HAP-1 (cell line): ENCODE measurements around the gene PCBP3.
"Not testable (repeated sequence)": the region's sequence is repeated elsewhere in the genome, so short reads cannot be mapped to it uniquely, and the experiment has no call there.

Experiments
- DNase-seq, 2 experiments: peaks; one replicate each; pipeline ENCODE4 v3.0.0-alpha.2; 2016 to 2020; ENCODE audit warnings: low spot score in 2 of 2
- H3K27me3 ChIP-seq: fragments of 250-450 bp; sonication (Bioruptor Pico); 2 replicates; pipeline ENCODE4 v1.5.1; 2020; ENCODE audit warnings: low read depth, mild to moderate bottlenecking, moderate library complexity
- H3K36me3 ChIP-seq: fragments of 250-450 bp; sonication (Bioruptor Pico); replicated peaks from 2 replicates; pipeline ENCODE4 v1.5.1; 2020; ENCODE audit warnings: mild to moderate bottlenecking
- H3K4me1 ChIP-seq: fragments of 250-450 bp; sonication (Bioruptor Pico); 2 replicates; pipeline ENCODE4 v1.5.1; 2020; ENCODE audit warnings: mild to moderate bottlenecking
- H3K4me3 ChIP-seq: fragments of 250-450 bp; sonication (Bioruptor Pico); 2 replicates; pipeline ENCODE4 v1.5.1; 2020; ENCODE audit warnings: mild to moderate bottlenecking, moderate library complexity
- H3K9me3 ChIP-seq: fragments of 250-450 bp; sonication (Bioruptor Pico); 2 replicates; pipeline ENCODE4 v1.5.1; 2020; ENCODE audit warnings: mild to moderate bottlenecking, moderate library complexity
- in situ Hi-C: fragments of 300-500 bp; cut with MboI; formaldehyde crosslinking; loops from 3 replicates; pipeline ENCODE4 v1.14.3; 2020; ENCODE audit warnings: low sequenced_read_pairs, inconsistent platforms, mixed read lengths

Gene PCBP3

GRCh38 chr21:45720204-45720603 is 76.7 kb downstream of the PCBP3 start:
- H3K4me1 ChIP-seq, H3K4me3 ChIP-seq, in situ Hi-C loops, DNase-seq, H3K27me3 ChIP-seq, H3K36me3 ChIP-seq, H3K9me3 ChIP-seq: not testable (repeated sequence)

- Histone ChIP-seq H3K36me3 (no peaks in the 10 kb centered on the region), H3K9me3 (no peaks in the 10 kb centered on the region), H3K4me3 (no peak overlapping the region), H3K4me1 (no peaks in the 10 kb centered on the region), H3K27me3 (peaks cover 5% of the 10 kb centered on the region; the same call in 1 of the 2 replicates)
- in situ Hi-C loops: no loop called here
- DNase-seq: no peak
These were observed 78.1 kb downstream of the PCBP3 start for GRCh38 chr21:45721671-45722070.

DNA sequence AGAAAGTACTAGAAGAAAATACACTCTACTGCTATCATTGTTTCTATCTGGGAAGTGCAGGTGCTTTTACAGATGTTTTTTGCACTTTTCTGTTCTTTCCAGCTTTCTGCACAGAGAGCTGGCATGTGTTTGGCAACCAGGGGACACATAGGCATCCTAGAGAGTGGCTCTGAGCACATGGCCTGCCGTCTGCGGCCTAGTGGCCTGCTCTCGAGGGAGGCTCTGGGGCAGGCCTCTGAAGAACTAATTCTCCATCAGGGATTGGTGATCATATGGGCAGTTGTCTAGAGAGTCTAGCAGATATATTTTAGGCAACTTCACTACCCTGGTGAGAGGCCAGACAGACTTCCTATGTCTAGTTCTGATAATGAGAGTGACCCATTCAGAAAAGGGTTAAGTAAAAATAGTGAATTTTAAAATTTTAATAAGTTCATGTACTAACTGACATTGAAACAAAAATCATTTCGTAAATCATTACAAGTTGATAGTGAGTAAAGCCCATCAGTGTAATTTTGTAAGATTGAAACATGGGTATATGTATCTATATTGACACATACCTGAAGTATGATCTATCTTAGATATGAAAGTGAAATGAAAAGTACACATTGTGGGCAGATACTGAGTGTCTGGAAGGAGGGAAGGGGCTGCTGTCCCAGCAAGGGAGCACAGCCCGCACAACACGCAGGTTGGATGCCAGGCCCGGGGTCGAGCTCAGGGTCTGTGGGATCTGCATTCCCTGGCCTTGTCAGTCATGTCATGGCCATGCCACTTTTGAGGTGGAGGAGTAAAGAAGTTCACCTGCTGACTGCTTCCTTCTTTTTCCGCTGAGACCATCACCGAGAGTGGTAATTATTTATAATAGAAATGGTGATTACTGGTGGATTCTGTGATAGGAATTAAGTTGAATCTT is 79.8 kb downstream of the PCBP3 start:
- Histone ChIP-seq H3K9me3 (no peaks in the 10 kb centered on the region), H3K27me3 (no peaks in the 10 kb centered on the region), H3K4me3 (no peak overlapping the region), H3K36me3 (no peaks in the 10 kb centered on the region), H3K4me1 (peaks cover 2% of the 10 kb centered on the region; the same call in 1 of the 2 replicates)
- in situ Hi-C loops: no loop called here
- no peak for DNase-seq

- Histone ChIP-seq H3K4me3 (no peak overlapping the region), H3K36me3 (no peaks in the 10 kb centered on the region), H3K9me3 (no peaks in the 10 kb centered on the region), H3K27me3 (no peaks in the 10 kb centered on the region), H3K4me1 (peaks cover 2% of the 10 kb centered on the region; the same call in 1 of the 2 replicates)
- in situ Hi-C loops: no loop called here
- no peak for DNase-seq
These were observed 80.9 kb downstream of the PCBP3 start for GRCh38 chr21:45724345-45724961.

DNA sequence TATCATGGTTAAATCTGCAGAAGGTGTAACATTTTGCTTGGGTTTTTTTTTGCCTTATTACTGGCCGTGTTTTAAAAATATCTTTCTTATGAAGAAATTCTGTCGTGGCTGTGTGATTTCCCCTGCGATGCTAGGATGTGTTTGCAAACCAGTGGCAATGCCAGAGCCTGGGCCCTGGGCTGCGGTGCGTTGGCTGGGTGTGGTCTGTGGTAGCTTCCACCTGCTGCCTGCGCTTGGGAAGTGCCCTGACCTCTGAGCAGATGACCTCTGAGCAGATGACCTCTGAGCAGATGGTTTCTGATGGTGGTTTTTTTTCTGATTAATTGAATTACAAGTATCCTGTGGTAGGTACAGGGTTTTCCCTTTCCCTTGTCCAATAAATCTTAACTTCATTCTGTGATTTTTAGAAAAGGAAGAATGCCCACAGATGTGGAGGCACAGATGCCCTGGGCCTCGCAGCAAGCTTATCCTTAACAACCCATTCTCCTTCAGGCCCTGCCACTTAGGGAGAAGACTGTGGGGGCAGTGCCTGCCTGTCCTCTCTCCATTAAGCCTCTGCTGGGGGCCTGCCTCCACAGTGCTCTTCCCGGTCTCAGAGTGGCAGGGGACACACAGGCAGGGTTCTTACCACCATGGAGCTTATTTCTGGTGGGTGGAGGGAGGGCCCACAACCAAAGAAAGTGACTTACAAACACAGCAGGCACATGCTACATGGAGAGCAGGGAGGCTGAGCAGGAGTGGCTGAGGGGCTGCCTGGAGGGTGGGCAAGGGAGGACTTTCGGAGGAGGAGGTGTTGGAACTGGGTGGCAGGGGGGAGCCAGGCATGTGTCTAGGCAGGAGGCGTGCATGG is 81.7 kb downstream of the PCBP3 start:
- H3K36me3 ChIP-seq: no peaks in the 10 kb centered on the region
- H3K4me1 ChIP-seq: peaks cover 2% of the 10 kb centered on the region; the same call in 1 of the 2 replicates
- H3K4me3 ChIP-seq: no peak overlapping the region
- in situ Hi-C loops: no loop called here
- H3K9me3 ChIP-seq: no peaks in the 10 kb centered on the region
- H3K27me3 ChIP-seq: no peaks in the 10 kb centered on the region
- no peak for DNase-seq

- H3K36me3 ChIP-seq: no peaks in the 10 kb centered on the region
These were observed 82.3 kb downstream of the PCBP3 start for GRCh38 chr21:45725844-45726200.

DNA sequence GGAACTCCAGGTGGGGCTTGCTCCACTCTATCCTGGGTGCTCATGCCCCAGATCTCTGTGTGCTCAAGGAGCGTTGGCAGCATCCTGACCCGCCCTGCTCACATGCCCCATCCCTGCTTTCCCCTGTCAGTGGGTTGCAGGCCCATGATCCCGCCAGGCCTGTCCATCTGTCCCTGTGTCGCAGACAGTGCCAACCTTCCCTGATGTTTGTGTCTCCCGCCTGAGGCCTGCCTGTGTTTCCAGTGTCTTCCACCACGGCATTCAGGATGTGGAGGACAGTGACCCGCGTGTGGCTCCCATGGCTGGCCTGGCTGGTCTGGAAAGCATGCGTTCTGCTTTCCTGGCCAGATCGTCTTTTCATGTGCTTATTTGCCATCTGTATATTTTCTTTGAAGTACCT is 82.9 kb downstream of the PCBP3 start:
- DNase-seq: no peak
- no peak overlapping the region for H3K4me3 ChIP-seq
- no peaks in the 10 kb centered on the region for H3K36me3 ChIP-seq
- in situ Hi-C loops: no loop called here
- no peaks in the 10 kb centered on the region for H3K27me3 ChIP-seq
- no peaks in the 10 kb centered on the region for H3K9me3 ChIP-seq
- peaks cover 2% of the 10 kb centered on the region; the same call in 1 of the 2 replicates for H3K4me1 ChIP-seq

More at GRCh38 chr21:45725844-45726200, 82.3 kb downstream of the PCBP3 start:
- Histone ChIP-seq H3K9me3 (no peaks in the 10 kb centered on the region), H3K27me3 (no peaks in the 10 kb centered on the region), H3K4me1 (peaks cover 2% of the 10 kb centered on the region; the same call in 1 of the 2 replicates), H3K4me3 (no peak overlapping the region)
- no peak for DNase-seq
- in situ Hi-C loops: no loop called here

- Histone ChIP-seq H3K9me3 (no peaks in the 10 kb centered on the region), H3K4me1 (peaks cover 2% of the 10 kb centered on the region; the same call in 1 of the 2 replicates), H3K36me3 (no peaks in the 10 kb centered on the region), H3K27me3 (no peaks in the 10 kb centered on the region), H3K4me3 (no peak overlapping the region)
- DNase-seq: no peak
- in situ Hi-C loops: no loop called here
These were observed 83.9 kb downstream of the PCBP3 start for GRCh38 chr21:45727390-45727789.

DNA sequence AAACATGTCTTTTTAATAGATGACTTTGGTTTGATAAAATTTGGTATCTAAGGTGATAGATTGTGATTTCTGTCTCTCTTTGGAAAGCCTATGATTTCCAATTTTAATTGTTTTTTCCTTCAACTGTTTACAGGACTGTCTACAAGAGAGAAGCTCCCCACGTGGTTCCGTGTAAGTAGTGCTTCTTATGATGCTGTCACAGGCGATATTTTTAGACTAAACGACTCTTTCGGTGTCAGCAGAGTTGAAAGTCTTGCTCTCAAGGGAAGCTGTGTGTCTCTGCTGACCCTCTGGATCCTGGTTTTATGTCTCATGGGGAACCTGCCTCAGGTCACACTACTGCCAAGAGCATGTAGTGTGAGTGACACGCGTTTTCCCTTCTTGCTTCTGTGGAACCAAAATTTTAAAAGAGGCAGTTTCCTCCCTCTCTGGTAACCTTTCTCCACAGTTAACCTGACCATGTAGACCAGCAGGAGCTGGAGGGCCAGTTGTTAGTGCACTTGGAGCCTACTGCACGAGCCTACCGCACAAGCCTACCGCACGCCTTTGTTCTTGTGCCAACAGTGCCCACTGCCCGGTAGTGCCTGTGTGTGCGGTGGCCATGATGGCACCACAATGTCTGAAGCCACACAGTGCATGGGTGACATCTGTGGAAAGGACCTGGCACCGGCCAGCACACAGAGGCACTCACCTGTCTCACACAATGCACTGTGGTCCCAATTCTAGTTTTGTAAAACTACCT is 91.9 kb downstream of the PCBP3 start:
- Histone ChIP-seq H3K4me1 (no peaks in the 10 kb centered on the region), H3K36me3 (no peaks in the 10 kb centered on the region), H3K4me3 (no peak overlapping the region), H3K9me3 (no peaks in the 10 kb centered on the region), H3K27me3 (no peaks in the 10 kb centered on the region)
- in situ Hi-C loops: no loop called here
- no peak for DNase-seq

GRCh38 chr21:45736042-45736689 is 92.6 kb downstream of the PCBP3 start:
- no peaks in the 10 kb centered on the region for H3K27me3 ChIP-seq
- no peaks in the 10 kb centered on the region for H3K4me1 ChIP-seq
- H3K9me3 ChIP-seq: no peaks in the 10 kb centered on the region
- H3K36me3 ChIP-seq: no peaks in the 10 kb centered on the region
- in situ Hi-C loops: no loop called here
- DNase-seq: no peak
- no peak overlapping the region for H3K4me3 ChIP-seq

DNA sequence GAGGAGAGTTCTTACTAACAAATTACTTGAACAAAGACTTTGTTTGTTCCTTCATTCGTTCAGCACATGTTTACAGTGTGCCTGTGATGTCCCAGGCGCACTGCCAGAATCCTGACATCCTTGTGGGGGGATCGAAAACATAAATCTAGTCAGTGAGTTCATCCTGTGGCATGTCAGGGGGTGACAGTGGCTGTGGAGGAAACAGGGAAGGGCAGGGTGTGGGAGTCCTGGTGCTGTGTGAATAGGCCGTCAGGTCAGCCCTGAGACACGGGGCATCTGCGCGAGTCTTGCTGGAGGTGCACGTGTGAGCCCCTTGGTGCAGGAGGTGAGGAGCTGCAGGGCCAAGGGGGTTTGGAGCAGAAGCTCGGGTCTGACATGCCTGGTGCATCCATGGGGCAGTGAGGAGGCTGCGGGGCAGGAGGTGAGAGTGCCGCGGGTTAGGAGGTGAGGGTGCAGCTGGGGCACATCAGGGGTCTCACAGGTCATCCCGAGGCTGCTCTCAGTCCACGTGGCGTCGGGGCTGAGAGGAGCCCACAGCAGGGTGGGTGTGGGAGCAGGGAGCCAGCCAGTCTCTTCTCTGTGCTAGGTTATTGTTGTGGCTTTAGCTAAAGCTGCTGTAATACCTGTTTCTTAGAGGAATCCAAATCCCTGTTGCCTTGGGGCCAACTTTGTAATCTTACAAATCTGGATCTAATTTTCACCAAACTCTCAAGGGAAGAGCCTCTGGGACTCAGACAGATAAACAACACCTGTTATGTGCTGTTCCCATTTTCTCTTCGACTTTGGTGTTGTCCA is 93.4 kb downstream of the PCBP3 start:
- H3K36me3 ChIP-seq: no peaks in the 10 kb centered on the region
- no peak overlapping the region for H3K4me3 ChIP-seq
- H3K9me3 ChIP-seq: no peaks in the 10 kb centered on the region
- no peak for DNase-seq
- in situ Hi-C loops: no loop called here
- H3K27me3 ChIP-seq: no peaks in the 10 kb centered on the region
- H3K4me1 ChIP-seq: no peaks in the 10 kb centered on the region

DNA sequence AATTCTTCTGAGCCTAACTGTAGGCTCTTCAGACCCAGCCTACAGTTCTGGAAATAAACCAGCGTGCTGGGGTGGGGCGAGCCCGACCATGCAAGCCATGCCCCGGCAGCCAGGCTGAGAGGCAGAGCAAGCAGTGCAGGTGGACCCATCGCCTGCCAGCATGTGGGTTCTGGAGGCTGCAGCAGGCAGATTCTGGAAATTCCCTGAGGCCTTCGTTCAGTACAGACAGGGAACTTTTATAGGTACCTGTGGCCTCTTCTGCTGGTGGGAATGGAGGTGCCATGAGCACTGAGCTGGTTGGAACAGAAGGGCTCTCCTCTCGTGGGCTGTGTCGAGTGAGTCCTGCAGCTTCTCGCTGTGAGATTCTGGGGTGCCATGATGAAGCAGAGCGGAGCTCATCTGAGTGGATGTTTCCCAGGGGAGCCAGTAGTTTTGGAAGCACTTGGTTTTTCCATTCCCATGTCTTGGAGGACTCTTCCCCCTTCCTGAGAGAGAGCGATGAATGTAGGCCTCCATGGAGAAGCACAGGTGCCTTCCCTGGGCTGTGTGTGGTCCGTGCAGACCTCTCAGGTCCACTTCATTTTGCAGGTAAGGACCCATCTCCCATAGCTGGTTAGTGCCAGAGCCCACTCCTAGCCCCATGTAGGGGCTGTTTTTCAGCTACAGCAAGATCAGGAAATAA is 94.1 kb downstream of the PCBP3 start:
- Histone ChIP-seq H3K4me3 (no peak overlapping the region), H3K4me1 (no peaks in the 10 kb centered on the region), H3K27me3 (no peaks in the 10 kb centered on the region), H3K36me3 (no peaks in the 10 kb centered on the region), H3K9me3 (no peaks in the 10 kb centered on the region)
- in situ Hi-C loops: no loop called here
- no peak for DNase-seq
